Fibroblast of mammary gland (primary cell): ENCODE results near the gene FAM8A1.

Experiments
- DNase-seq: peaks from one replicate; pipeline ENCODE4 v3.0.0-alpha.2; 2010; ENCODE audit warnings: low read depth
- H3K4me3 ChIP-seq: 2 replicates; pipeline ENCODE4 v1.5.1; 2011; ENCODE audit warnings: low read depth, mild to moderate bottlenecking, low read length, moderate library complexity; ENCODE audit not compliant: control insufficient read depth
- CTCF ChIP-seq: conservative IDR thresholded peaks from 2 replicates; pipeline ENCODE4 v1.5.1; 2011; ENCODE audit warnings: low read depth, low read length, inconsistent platforms; ENCODE audit not compliant: control insufficient read depth, insufficient read depth

FAM8A1 gene

GRCh38 chr6:17653198-17653882, 53.2 kb downstream of the FAM8A1 start:
- TF ChIP-seq CTCF = no peak
- no peak overlapping the region for H3K4me3 ChIP-seq
- DNase-seq = no peak

GRCh38 chr6:17656092-17656491, 56.0 kb downstream of the FAM8A1 start:
- DNase-seq = peak; percentile 14
- no peak overlapping the region for H3K4me3 ChIP-seq
- TF ChIP-seq CTCF = no peak

GRCh38 chr6:17656644-17657043, 56.5 kb downstream of the FAM8A1 start:
- peak; percentile 9 for DNase-seq
- TF ChIP-seq CTCF = no peak
- H3K4me3 ChIP-seq = no peak overlapping the region
